HFFc6 (cell line): ENCODE data around the gene CYTH2. TPM values are rescaled to one million over a fixed set of nuclear protein-coding genes. Genes with fewer than 3 reads are reported as not detected.
"Not testable (repeated sequence)": the region's sequence is repeated elsewhere in the genome, so short reads cannot be mapped to it uniquely, and the experiment has no call there.

Experiments used
- DNase-seq: peaks from one replicate; pipeline ENCODE4 v3.0.0-alpha.2; 2018
- H3K27ac Mint-ChIP-seq: 2 replicates; pipeline ENCODE4 v1.8.0; 2020; ENCODE audit warnings: mild to moderate bottlenecking, mixed read lengths
- H3K27me3 Mint-ChIP-seq: 2 replicates; pipeline ENCODE4 v1.8.0; 2021; ENCODE audit warnings: mild to moderate bottlenecking, moderate library complexity, mixed read lengths; ENCODE audit not compliant: insufficient read depth
- H3K36me3 Mint-ChIP-seq: 2 replicates; pipeline ENCODE4 v1.8.0; 2021; ENCODE audit warnings: low read depth, mixed read lengths
- H3K4me1 Mint-ChIP-seq: 2 replicates; pipeline ENCODE4 v1.8.0; 2020; ENCODE audit warnings: low read depth, mixed read lengths
- H3K4me3 Mint-ChIP-seq: 2 replicates; pipeline ENCODE4 v1.8.0; 2020; ENCODE audit warnings: mild to moderate bottlenecking, moderate library complexity, mixed read lengths
- H3K9me3 Mint-ChIP-seq: 2 replicates; pipeline ENCODE4 v1.8.0; 2020; ENCODE audit warnings: mild to moderate bottlenecking, mixed read lengths
- total RNA-seq, 6 experiments: library from RNA; stranded (reverse); fragmentation: NEBNext Ultra II Directional; extraction: Animal tissue kit (Norgen Biotek cat#: 25700); gene quantifications; 2 replicates in 1 of 6; 3 replicates in 5 of 6; pipeline ENCODE4 v1.2.3, GENCODE V29; 2021
- TF ChIP-seq, protein P1 (sequence below): fragments of 200-600 bp; sonication (generic); IDR thresholded peaks from 2 replicates; pipeline ENCODE4 v1.5.0; 2021; ENCODE audit warnings: antibody characterized with exemption, mild to moderate bottlenecking

Gene CYTH2
- total RNA-seq, 6 experiments from 2014 or later: 46.2 to 49.5 (median 47.1) TPM

DNA sequence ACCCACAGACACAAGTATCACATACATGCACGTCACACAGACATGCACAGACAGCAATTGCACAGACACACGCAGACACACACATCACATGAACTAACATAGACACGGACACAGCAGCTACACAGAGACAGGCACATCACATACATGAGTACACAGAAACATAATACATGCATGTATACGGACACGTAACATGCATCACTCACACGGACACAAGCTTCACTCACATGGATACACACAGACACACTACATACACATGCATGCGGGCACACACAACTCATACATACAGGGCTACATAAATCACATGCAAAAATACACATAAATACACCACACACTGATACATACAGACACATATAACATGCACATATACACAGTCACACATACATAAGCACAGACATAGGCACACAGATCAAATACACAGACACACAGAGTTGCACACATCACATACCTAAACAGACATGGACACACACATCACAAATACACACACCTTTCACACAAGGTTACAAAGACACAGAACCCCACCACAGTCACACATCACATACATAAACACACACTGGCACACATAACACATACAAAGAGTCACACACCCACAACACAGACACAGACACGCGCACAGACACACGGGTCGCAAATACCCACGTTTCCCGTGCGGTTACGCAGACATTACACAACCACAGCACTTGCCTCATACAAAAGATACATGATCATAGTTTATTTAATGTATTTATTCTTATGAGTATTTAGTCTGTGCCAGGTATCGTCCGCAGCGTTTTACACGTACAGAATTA lies 43.5 kb downstream of the CYTH2 start:
- Mint-ChIP-seq H3K9me3 (no peaks in the 10 kb centered on the region), H3K4me3 (no peak overlapping the region), H3K4me1 (peaks cover 7% of the 10 kb centered on the region), H3K27me3 (peaks cover 11% of the 10 kb centered on the region), H3K36me3 (no peaks in the 10 kb centered on the region), H3K27ac (no peak overlapping the region)
- TF ChIP-seq, protein P1, sequence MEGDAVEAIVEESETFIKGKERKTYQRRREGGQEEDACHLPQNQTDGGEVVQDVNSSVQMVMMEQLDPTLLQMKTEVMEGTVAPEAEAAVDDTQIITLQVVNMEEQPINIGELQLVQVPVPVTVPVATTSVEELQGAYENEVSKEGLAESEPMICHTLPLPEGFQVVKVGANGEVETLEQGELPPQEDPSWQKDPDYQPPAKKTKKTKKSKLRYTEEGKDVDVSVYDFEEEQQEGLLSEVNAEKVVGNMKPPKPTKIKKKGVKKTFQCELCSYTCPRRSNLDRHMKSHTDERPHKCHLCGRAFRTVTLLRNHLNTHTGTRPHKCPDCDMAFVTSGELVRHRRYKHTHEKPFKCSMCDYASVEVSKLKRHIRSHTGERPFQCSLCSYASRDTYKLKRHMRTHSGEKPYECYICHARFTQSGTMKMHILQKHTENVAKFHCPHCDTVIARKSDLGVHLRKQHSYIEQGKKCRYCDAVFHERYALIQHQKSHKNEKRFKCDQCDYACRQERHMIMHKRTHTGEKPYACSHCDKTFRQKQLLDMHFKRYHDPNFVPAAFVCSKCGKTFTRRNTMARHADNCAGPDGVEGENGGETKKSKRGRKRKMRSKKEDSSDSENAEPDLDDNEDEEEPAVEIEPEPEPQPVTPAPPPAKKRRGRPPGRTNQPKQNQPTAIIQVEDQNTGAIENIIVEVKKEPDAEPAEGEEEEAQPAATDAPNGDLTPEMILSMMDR: no peak
- DNase-seq: no peak

DNA sequence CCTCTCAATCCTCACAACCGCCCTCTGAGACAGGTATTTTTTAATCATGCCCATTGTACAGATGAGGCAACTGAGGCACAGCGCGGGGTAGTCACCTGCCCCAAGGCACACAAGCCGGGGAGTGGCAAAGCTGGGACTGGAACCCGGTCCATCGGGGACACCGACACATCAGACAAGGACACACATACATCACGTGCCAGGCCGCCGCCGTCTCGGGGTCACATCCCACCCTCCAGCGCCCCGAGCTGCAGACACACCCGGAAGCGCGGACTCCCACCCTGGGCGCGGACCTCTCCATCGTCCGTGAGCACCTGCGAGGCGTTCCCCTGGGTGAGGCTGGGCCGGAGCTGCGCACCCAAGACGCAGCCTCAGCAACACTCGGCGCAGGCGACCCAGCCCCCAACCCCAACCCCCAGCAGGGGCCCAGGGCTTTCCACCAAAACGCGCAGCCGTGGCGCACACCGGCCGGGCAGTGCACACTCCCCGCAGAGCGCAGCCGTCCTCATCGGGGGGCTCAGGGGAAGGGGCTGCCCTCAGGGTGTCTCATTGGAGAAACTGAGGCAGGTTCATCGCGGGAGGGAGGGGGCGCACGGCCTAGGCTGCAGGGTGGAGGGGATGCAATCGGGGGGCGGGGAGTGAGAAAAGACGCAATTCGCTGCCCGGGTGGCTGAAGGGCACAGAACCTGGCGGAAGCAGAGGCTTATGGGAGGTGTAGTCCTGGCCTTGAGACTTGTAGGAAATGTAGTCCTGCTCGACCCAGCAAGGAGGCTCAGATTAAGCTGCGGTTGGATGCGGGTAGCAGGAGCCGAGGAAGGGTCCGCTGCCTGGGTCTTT lies 44.3 kb downstream of the CYTH2 start:
- Mint-ChIP-seq H3K27ac (no peak overlapping the region), H3K36me3 (no peaks in the 10 kb centered on the region), H3K9me3 (no peaks in the 10 kb centered on the region), H3K4me3 (no peak overlapping the region), H3K4me1 (peaks cover 7% of the 10 kb centered on the region), H3K27me3 (peaks cover 4% of the 10 kb centered on the region)
- TF ChIP-seq, protein P1: no peak
- DNase-seq: peak; percentile 24

- TF ChIP-seq, protein P1: no peak
- H3K27me3 Mint-ChIP-seq: peaks cover 4% of the 10 kb centered on the region
- DNase-seq: no peak
- no peak overlapping the region for H3K27ac Mint-ChIP-seq
- no peaks in the 10 kb centered on the region for H3K36me3 Mint-ChIP-seq
- H3K4me1 Mint-ChIP-seq: peaks cover 7% of the 10 kb centered on the region
- no peaks in the 10 kb centered on the region for H3K9me3 Mint-ChIP-seq
- no peak overlapping the region for H3K4me3 Mint-ChIP-seq
Observed at GRCh38 chr19:48514123-48514458, 44.9 kb downstream of the CYTH2 start.

DNA sequence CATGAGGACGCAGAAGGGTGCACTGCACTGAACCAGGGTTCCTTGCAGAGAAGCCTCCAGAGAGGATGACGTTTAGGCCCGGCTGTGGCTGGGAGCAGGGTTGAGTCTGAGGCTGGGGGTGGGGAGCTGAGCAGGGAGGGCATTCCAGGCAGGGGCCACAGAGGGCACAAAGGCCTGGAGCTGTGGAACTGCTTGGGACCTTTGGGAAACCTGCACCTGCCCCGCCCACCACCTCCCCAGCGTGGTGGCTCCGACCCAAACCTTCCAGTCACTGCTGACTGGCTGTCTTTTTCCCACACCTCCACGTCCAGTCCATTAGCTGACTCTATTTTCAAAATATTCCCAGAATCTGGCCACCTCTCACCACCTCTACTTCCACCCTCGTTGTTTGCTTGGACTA lies 47.4 kb downstream of the CYTH2 start:
- H3K27ac Mint-ChIP-seq: no peak overlapping the region
- TF ChIP-seq, protein P1: no peak
- no peak overlapping the region for H3K4me3 Mint-ChIP-seq

DNA sequence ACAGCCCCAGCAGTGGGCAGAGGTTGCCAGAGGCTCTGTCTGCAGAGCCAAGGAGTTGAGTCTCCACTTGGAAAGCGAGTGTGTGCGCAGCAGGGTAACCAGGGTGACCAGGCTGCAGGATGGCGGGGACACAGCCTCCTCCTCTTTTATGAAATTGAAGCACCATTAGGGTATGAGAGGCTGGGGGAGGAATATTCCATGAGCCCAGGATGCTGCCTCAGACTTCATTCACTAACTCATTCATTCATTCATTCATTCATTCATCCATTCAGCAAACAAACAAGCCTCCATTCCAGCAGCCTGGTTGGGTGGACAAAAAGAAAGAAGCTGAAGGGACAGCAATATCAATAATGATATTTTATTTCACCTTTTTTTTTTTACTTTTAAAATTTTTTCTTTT lies 49.0 kb downstream of the CYTH2 start:
- no peaks in the 10 kb centered on the region for H3K36me3 Mint-ChIP-seq
- DNase-seq: no peak
- H3K27me3 Mint-ChIP-seq: no peaks in the 10 kb centered on the region; the same call in none of the 2 replicates
- H3K9me3 Mint-ChIP-seq: no peaks in the 10 kb centered on the region
- TF ChIP-seq, protein P1: no peak
- H3K27ac Mint-ChIP-seq: no peak overlapping the region
- no peak overlapping the region for H3K4me3 Mint-ChIP-seq
- H3K4me1 Mint-ChIP-seq: no peaks in the 10 kb centered on the region; the same call in 1 of the 2 replicates

More for the DNA sequence above, 47.4 kb downstream of the CYTH2 start:
- no peaks in the 10 kb centered on the region for H3K9me3 Mint-ChIP-seq
- no peak for DNase-seq
- H3K36me3 Mint-ChIP-seq: no peaks in the 10 kb centered on the region
- no peaks in the 10 kb centered on the region; the same call in 1 of the 2 replicates for H3K4me1 Mint-ChIP-seq
- no peaks in the 10 kb centered on the region; the same call in none of the 2 replicates for H3K27me3 Mint-ChIP-seq

DNA sequence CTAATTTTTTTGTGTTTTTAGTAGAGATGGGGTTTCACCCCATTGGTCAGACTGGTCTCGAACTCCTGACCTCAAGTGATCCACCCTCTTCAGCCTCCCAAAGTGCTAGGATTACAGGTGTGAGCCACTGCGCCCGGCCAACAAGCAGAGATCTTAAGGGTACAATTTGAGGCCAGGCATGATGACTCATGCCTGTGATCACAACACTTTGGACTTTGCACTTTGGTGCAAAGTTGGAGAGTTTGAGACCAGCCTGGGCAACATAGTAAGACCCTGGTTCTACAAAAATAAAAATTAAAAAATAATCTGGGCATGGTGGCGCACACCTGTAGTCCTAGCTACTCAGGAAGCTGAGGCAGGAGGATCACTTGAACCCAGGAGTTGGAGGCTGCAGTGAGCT lies 50.3 kb downstream of the CYTH2 start:
- H3K4me3 Mint-ChIP-seq, H3K4me1 Mint-ChIP-seq, H3K36me3 Mint-ChIP-seq, H3K27me3 Mint-ChIP-seq, H3K9me3 Mint-ChIP-seq, H3K27ac Mint-ChIP-seq, DNase-seq: not testable (repeated sequence)
